ENCODE results near the gene SMAD2.
A peak's percentile ranks its signal among the peaks of the same experiment; 100 is the strongest.

The SMAD2 gene

DNA sequence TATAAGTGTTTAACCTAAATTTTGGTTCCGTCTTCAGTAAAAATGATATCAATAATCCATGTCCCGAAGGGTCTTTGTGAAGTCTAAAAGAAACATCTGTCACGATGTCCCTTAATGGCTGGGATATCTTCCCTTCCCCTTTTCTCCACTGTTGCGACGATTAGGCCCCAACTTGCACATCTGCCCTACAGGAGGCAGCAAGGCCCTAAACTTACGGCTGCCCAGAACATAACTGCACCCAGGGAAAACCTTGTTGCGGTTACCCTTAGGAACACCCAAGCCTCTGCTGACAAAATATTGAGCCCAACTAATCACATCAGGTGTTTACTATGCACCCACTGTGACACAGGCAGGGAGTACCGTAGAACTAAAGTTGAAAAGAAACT is 1.3 kb upstream of the SMAD2 start:
- DNase-seq, result peak; percentile 34 to 44 (median 40)

GRCh38 chr18:47930931-47931717 is 665 bp upstream of the SMAD2 start:
- peak; percentile 98 to 99 (median 98) for DNase-seq

GRCh38 chr18:47929681-47930198 is 719 bp downstream of the SMAD2 start:
- peak; percentile 73 to 89 (median 79) for DNase-seq

DNA sequence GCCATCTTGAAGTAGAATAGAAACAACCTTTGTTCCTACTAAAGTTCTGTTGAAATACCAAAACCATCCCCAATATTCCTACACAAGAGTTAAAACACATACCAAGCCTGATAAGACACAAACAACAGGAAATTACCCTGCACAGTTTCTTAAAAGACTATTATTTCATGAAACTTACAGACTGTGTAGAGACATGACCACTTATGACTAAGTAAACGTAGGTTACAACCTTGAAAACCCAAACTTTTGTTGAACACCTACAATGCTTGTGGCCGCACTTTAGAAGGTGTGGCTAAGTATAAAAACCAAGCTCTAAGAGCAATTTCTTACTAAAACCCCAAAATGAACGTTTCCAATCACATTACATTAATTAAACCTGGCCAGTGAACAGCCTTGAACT is 2.0 kb downstream of the SMAD2 start:
- no peak for DNase-seq

GRCh38 chr18:47926101-47926850 is 4.2 kb downstream of the SMAD2 start:
- DNase-seq, result no peak

DNA sequence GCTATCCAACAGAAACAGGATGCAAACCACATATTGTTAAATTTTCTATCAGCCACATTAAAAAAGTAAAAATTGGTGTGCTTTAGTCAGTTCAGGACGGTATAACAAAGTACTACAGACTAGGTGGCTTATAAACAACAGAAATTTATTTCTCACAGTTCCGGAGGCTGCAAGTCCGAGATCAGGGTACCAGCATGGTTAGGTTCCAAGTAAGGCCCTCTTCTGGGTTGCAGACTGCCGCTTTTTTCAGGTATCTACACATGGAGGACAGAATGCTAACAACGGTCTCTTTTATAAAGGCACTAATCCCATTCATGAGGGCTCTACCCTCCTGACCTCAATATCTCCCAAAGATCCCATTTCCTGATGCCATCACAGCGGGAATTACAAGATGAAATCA is 10.5 kb downstream of the SMAD2 start:
- no peak for DNase-seq

DNA sequence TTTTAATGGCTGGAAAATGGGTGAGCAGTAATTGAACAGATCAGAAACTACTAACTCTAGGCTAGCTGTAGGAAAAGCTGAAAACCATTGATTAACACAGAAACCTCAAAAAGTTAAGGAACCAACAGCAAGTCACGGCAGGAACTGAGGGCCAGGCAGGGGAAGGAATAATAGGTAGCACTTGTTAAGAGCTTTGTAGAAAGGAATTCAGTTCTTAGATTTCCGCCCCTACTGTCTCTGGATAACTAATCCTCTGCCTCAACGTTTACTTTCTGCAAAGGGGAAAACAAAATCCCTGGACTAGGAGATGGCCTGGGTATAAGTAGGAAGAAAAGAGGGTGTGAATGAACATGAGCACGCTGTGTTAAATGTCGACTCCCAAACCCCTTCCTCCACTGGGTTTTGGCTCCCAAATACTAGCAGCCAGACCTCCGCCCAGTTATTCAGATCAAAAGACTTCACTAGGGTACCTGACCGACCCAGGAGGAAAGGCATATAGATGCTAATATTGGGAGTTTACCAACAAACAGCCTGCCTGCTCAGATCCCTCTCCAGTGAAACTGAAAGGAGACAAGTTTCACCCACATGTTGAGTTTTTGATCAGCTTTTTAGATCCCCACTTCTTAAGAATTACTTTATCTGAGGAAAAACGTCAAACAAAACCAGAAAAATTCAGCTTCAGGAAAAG is 12.4 kb downstream of the SMAD2 start:
- no peak for DNase-seq

- no peak for DNase-seq
Observed at GRCh38 chr18:47915930-47916329, 14.5 kb downstream of the SMAD2 start.

GRCh38 chr18:47915229-47915628 is 15.2 kb downstream of the SMAD2 start:
- DNase-seq, result no peak

GRCh38 chr18:47912794-47913585 is 17.5 kb downstream of the SMAD2 start:
- peak; percentile 36 to 50 (median 43) for DNase-seq

DNA sequence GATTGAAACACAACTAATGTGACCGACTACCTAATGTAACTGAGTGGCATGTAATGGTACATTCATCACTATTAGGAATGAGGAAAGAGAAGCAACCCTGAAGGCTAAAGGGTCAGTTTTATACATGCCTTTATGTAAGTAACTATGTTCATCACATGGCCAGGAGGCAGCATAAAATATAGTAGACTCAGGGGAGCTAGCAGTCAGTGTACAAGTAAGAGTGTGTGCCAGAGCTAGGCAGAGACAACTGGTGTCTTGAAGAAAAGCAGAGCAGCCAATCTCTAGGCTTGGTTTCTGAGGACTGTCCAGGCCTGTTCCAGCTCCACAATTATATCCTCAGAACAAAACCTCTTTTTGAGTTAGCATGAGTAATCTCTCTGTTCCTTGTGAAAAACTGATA is 18.1 kb downstream of the SMAD2 start:
- no peak for DNase-seq

DNA sequence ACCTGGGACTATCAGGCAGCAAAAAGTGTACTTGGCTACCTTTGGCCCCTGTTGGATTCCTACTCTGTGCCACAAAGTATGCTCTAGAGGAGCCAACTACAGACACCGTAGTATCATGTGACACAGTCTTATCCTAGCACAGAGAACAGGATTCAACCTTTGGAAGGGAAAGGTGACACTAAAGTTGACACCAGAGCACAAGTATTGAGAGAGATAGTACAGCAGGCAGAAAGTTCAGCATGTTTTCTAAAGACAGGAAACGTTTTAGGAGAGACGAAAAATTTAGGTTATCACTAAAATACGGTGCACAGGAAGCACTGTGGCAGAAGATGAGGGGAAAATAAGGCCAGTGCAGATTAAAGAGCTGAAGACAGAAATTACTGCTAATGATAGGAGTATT is 18.6 kb downstream of the SMAD2 start:
- DNase-seq, result no peak

GRCh38 chr18:47909484-47909883 is 21.0 kb downstream of the SMAD2 start:
- no peak for DNase-seq

- DNase-seq, result no peak
Observed at GRCh38 chr18:47908592-47908991, 21.9 kb downstream of the SMAD2 start.

DNA sequence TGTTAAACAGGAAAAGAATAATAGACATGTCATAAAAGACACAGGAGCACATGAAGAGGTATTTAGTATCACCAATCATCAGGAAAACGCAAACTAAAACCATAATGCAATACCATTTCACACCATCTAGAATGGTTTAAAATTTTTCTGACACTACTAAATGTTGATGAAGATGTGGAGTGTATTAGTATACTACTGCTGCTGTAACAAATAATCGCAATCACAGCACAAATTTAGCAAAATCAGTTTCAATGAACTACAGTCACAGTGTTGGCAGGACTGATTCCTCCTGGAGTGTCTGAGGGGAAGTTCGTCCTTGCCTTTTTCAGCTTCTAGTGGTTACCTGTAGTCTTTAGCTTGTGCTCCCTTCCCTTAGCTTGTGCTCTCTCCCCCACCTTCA is 24.1 kb downstream of the SMAD2 start:
- DNase-seq, result no peak

DNA sequence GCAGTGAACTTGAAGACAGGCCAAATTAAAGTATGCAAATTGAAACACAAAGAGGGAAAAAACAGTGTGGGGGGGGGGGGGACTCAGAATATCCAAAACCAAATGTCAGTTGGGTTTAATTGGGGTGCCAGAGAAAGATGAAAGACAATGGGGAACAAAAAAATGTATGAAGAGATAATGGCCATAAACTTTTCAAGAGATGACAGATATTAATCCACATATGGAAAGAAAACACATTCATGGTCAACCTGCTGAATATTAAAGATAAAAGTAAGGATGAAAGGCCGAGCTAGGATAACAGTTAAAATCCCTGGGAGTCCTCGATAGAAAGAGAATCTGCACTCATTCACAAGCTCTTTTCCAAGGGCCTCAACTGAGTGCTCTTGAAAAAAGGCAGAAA is 26.6 kb downstream of the SMAD2 start:
- no peak for DNase-seq

DNA sequence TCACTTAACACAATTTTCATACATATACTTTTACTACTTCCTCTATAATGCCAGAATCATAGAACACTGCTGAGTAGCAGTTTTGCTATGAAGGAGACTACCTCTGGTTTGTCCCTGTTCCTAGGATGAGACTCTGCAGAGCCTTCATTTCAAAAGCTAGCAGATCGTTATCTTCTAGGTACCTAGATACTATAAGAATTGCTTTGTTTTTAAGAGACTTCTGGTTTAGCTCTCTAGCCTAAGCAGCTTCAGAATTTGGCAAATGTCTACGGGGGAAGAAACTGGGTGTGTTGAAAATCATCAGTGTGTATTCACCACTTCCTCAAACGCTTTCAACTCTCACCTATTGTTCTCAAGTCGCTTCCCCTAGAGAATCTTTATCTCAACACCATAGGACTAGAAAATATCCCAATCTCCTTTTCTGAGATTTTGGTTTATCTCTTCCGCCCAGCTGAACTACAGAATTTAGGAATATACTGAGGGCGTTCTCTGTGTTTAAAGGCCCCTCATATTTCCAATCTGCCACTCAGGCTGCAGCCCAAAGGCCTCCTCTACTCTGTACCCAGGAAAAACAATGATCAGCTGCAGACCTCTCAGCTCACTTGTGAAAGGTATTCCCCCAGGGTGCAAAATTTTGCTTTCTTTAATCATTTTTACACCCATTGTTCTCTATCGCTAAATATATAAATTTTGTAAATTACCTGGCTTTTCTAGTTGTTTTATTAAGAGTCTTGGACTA is 28.7 kb downstream of the SMAD2 start:
- peak; percentile 25 to 56 (median 39) for DNase-seq

- no peak for DNase-seq
Observed at GRCh38 chr18:47899107-47899840, 31.2 kb downstream of the SMAD2 start.

- DNase-seq, result no peak
Observed at GRCh38 chr18:47898696-47899095, 31.8 kb downstream of the SMAD2 start.

DNA sequence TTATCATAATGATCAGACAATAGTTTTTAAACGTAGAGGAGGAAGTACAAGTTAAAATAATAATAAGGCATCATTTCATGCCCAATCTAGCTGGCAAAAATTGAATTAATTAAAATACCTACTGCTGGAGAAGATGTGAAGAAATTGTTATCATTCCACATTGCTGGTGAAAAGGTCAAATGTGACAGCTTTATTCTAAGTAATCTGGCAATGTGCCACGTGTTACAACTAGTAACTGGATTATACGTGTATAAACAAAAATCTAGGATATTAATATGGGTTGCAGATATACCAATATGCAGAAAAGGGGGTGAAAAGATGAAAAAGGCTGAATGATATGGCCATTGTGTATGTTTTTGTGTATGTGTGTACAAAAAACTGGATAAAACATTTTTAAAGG is 32.4 kb downstream of the SMAD2 start:
- DNase-seq, result no peak

- no peak for DNase-seq
Observed at GRCh38 chr18:47895565-47896250, 34.8 kb downstream of the SMAD2 start.
